ENCODE results near the gene DNAH14.

DNA sequence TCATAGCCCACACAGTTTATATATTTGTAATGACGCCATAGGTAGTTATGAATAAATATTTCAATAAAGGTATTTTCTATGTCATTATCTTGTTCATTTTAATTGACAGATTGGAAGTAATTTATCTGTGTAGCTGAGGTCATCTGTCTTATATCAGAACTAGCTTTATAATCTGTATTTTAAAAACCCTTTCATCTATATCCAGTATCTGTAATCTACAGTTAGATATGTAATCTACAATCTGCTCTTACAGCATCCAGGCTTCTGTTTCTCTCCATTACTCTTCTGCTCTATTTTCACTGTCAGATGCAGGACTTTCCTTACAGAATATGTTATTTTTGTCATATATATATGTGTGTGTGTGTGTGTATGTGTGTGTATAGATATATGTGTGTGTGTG is 360.8 kb downstream of the DNAH14 start:
- TF ChIP-seq, protein P1, sequence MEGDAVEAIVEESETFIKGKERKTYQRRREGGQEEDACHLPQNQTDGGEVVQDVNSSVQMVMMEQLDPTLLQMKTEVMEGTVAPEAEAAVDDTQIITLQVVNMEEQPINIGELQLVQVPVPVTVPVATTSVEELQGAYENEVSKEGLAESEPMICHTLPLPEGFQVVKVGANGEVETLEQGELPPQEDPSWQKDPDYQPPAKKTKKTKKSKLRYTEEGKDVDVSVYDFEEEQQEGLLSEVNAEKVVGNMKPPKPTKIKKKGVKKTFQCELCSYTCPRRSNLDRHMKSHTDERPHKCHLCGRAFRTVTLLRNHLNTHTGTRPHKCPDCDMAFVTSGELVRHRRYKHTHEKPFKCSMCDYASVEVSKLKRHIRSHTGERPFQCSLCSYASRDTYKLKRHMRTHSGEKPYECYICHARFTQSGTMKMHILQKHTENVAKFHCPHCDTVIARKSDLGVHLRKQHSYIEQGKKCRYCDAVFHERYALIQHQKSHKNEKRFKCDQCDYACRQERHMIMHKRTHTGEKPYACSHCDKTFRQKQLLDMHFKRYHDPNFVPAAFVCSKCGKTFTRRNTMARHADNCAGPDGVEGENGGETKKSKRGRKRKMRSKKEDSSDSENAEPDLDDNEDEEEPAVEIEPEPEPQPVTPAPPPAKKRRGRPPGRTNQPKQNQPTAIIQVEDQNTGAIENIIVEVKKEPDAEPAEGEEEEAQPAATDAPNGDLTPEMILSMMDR (IDR thresholded peaks at IDR 0.05; ENCODE audit: poor library complexity, severe bottlenecking) = no peak
- no peak for TF ChIP-seq POLR2AphosphoS5 (IDR thresholded peaks at IDR 0.05)
- TF ChIP-seq EZH2 (IDR thresholded peaks at IDR 0.05; ENCODE audit: borderline replicate concordance, insufficient read depth, low read length, poor library complexity, severe bottlenecking) = no peak
- no peak for TF ChIP-seq TAF1 (IDR thresholded peaks at IDR 0.05; ENCODE audit: low read depth)
- no peak for TF ChIP-seq EP300 (conservative IDR thresholded peaks at IDR 0.05; ENCODE audit: poor library complexity, severe bottlenecking)
- no peak for TF ChIP-seq MXI1 (conservative IDR thresholded peaks at IDR 0.05; ENCODE audit: poor library complexity, severe bottlenecking)
- TF ChIP-seq, protein P2, sequence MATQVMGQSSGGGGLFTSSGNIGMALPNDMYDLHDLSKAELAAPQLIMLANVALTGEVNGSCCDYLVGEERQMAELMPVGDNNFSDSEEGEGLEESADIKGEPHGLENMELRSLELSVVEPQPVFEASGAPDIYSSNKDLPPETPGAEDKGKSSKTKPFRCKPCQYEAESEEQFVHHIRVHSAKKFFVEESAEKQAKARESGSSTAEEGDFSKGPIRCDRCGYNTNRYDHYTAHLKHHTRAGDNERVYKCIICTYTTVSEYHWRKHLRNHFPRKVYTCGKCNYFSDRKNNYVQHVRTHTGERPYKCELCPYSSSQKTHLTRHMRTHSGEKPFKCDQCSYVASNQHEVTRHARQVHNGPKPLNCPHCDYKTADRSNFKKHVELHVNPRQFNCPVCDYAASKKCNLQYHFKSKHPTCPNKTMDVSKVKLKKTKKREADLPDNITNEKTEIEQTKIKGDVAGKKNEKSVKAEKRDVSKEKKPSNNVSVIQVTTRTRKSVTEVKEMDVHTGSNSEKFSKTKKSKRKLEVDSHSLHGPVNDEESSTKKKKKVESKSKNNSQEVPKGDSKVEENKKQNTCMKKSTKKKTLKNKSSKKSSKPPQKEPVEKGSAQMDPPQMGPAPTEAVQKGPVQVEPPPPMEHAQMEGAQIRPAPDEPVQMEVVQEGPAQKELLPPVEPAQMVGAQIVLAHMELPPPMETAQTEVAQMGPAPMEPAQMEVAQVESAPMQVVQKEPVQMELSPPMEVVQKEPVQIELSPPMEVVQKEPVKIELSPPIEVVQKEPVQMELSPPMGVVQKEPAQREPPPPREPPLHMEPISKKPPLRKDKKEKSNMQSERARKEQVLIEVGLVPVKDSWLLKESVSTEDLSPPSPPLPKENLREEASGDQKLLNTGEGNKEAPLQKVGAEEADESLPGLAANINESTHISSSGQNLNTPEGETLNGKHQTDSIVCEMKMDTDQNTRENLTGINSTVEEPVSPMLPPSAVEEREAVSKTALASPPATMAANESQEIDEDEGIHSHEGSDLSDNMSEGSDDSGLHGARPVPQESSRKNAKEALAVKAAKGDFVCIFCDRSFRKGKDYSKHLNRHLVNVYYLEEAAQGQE (IDR thresholded peaks at IDR 0.05; ENCODE audit: borderline replicate concordance) = no peak
